Retinal pigment epithelial cell (primary cell): ENCODE data around the gene GAB1.

Experiments
- DNase-seq: peaks from one replicate; pipeline ENCODE4 v3.0.0-alpha.2; 2010; ENCODE audit warnings: low read depth
- H3K4me3 ChIP-seq: 2 replicates; pipeline ENCODE4 v1.5.1; 2011; ENCODE audit warnings: mild to moderate bottlenecking, low read length, control low read depth, moderate library complexity
- CTCF ChIP-seq: conservative IDR thresholded peaks from 2 replicates; pipeline ENCODE4 v1.5.1; 2011; ENCODE audit warnings: low read depth, low read length, control low read depth, inconsistent platforms

GAB1 gene

GRCh38 chr4:143389579-143390195 lies 53.0 kb downstream of the GAB1 start:
- TF ChIP-seq CTCF: no peak
- DNase-seq: no peak
- no peak overlapping the region for H3K4me3 ChIP-seq

GRCh38 chr4:143390764-143391163 lies 54.1 kb downstream of the GAB1 start:
- H3K4me3 ChIP-seq: no peak overlapping the region
- no peak for DNase-seq
- TF ChIP-seq CTCF: no peak

- TF ChIP-seq CTCF: no peak
- no peak overlapping the region for H3K4me3 ChIP-seq
- no peak for DNase-seq
These were observed 54.6 kb downstream of the GAB1 start for GRCh38 chr4:143391261-143391660.

- TF ChIP-seq CTCF: no peak
- DNase-seq: no peak
- H3K4me3 ChIP-seq: no peak overlapping the region
These were observed 55.2 kb downstream of the GAB1 start for GRCh38 chr4:143391895-143392294.

GRCh38 chr4:143393195-143393594 lies 56.5 kb downstream of the GAB1 start:
- H3K4me3 ChIP-seq: no peak overlapping the region
- DNase-seq: no peak
- no peak for TF ChIP-seq CTCF

GRCh38 chr4:143394739-143395453 lies 58.2 kb downstream of the GAB1 start:
- no peak for DNase-seq
- no peak for TF ChIP-seq CTCF
- H3K4me3 ChIP-seq: no peak overlapping the region

- peak; percentile 24 for TF ChIP-seq CTCF
- DNase-seq: no peak
- no peak overlapping the region for H3K4me3 ChIP-seq
These were observed 60.0 kb downstream of the GAB1 start for GRCh38 chr4:143396695-143397094.
